Uterus (tissue), 2 donors: ENCODE data around the gene ASIC2.

Experiments used
- CTCF ChIP-seq, 4 experiments: fragments of 200-600 bp in 2 of 4; fragments of 450-650 bp in 2 of 4; sonication (generic) in 2 of 4; IDR thresholded peaks; one replicate each; pipeline ENCODE4 v1.5.1; 2016 to 2019; ENCODE audit warnings: antibody characterized with exemption in 4 of 4, mild to moderate bottlenecking in 2 of 4, moderate library complexity in 1 of 4
- POLR2A ChIP-seq, 2 donors: fragments of 450-650 bp; IDR thresholded peaks; one replicate each; pipeline ENCODE4 v1.6.1; 2016; ENCODE audit warnings: antibody characterized with exemption in 2 of 2, mild to moderate bottlenecking in 1 of 2, moderate library complexity in 1 of 2

GRCh38 chr17:33272438-33272837 lies 20.7 kb downstream of the ASIC2 start:
- TF ChIP-seq CTCF (IDR thresholded peaks at IDR 0.05) (no peak), POLR2A (IDR thresholded peaks at IDR 0.05) (no peak)
